Measurements from ENCODE around the gene POP4.
"Not testable (repeated sequence)": the region's sequence is repeated elsewhere in the genome, so short reads cannot be mapped to it uniquely, and the experiment has no call there.

The POP4 gene

GRCh38 chr19:29614046-29614445, 8.0 kb downstream of the POP4 start:
- no peak for DNase-seq

- DNase-seq, result no peak
These were observed 8.7 kb downstream of the POP4 start for GRCh38 chr19:29614780-29615179.

- no peak for DNase-seq
These were observed 9.9 kb downstream of the POP4 start for GRCh38 chr19:29615891-29616425.

DNA sequence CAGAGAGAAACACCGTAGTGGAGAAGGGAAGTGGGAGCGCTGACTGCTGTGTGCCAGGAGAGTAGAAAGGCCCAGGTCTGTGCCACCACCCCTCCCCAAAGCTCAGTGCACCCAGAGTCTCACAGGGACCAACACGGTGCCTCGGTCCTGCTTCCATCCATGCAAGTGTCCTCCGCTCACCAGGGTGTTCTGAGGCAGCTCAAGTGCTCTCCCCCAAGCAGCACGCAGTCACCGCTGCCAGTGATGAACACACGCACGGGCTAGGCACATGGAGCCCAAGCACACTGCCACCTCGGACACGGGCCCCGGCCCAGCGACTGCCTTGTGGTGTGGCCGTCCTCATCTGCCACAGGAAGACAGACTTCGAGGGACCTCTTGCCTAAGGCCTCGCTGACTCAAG, 10.5 kb downstream of the POP4 start:
- DNase-seq, result no peak

GRCh38 chr19:29617366-29618266, 11.5 kb downstream of the POP4 start:
- no peak for DNase-seq

GRCh38 chr19:29618434-29618833, 12.4 kb downstream of the POP4 start:
- DNase-seq, result no peak

DNA sequence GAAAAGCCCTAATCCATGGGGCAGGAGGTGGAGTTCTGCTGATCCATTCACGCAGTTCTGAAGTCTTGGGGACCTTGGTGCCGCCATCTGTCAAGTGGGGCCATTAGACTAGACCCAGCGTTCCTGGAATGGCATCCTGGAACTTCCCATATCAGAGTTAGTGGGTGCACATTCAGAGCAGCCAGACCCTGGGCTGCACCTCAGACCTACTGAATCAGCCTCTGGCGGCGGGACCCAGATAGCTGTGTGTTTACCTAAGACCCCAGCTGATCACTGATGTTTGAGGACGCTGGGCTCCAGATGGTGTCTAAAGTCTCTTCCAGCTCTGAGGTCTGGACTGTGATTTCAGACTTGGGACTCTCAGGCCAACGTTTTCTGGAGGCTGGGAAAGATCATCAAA, 12.8 kb downstream of the POP4 start:
- DNase-seq, result no peak

- no peak for DNase-seq
These were observed 14.9 kb downstream of the POP4 start for GRCh38 chr19:29620931-29621351.

GRCh38 chr19:29622166-29623070, 16.3 kb downstream of the POP4 start:
- peak; percentile 39 for DNase-seq

DNA sequence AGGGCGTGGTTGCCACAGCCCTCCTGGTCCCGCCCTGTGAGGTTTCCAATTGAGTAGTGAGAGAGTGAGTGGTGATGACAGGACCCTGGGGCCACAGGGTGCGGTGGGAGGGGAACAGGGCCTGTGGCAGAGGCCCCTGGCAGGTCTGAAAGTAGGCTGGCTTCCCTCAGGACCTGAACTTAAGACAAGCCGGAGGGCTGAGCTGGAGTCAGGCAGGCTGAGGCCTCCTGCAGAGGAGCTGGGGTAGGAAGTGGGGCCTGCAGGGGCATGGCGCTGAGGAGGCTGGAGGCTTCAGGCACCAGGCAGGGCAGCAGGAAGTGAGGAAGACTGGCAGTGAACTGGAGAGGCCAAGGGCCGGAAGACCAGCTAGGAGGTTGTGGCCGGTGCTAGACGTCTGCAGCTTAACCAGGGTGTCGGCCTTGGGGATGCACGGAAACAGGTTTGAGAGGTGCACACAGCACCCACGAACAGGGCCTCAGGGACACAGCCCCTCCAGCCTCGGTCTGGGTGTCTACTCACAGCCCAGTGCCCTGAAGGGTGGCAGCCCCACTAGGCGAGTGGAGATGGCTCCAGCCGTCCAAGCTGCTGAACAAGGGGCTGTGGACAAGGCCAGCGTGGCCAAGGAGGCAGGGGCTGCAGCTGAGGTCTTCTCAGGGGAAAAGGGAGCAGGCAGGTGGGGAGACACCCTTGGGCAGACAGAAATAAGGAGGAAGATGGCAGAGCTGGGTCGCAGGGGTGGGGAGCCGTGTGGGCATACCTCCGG, 17.8 kb downstream of the POP4 start:
- no peak for DNase-seq

DNA sequence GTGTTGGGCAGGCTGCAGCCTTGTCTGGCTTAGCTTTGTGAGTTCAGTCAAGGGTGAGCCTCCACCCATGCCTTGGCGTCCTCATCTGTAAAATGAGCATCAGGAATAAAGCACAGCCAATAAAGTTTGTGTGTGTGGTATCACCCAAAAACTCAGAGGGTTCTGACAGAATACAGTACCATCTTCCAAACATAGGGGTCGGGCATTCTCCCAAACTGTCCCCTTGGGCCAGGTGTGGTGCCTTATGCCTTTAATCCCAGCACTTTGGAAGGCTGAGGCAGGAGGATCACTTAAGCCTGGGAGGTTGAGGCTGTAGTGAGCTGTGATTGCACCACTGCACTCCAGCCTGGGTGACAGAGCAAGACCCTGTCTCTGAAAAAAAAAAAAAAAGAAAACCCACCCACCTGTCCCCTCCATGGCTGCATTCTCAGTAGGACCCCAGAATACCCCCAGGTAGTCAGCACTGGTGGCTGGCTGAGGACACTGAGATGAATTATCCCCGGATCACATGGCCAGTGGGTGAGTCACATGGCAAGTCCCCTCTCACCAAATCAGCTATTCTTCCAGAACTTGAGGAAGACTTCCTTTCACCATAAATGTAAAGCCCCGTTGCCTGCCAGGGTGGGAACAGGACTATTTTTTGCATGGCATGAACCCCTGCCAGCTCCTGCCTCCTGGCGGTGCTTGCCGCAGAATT, 18.6 kb downstream of the POP4 start:
- no peak for DNase-seq

DNA sequence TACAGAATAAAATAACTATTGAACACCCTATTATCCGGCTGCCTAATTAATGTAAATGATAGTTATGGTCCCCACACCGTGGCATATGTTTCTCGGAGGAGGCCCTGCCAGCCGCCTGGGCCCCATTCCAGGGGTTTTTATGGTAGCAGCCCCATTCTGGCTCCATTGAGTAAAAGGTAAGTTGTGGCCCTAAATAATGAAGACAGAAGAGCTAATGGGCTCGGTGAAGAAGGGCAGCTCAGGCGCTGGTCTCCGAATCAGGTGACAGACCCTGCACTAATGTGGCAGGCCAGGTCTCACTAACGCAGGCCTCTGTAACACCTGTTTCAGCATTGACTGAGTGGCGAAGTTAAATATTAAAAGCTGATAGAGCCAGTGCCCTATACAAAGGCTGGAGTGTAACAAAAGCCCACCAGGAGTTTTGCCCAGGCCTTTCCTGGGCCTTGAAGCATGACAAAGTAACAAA, 19.1 kb downstream of the POP4 start:
- DNase-seq, result no peak

DNA sequence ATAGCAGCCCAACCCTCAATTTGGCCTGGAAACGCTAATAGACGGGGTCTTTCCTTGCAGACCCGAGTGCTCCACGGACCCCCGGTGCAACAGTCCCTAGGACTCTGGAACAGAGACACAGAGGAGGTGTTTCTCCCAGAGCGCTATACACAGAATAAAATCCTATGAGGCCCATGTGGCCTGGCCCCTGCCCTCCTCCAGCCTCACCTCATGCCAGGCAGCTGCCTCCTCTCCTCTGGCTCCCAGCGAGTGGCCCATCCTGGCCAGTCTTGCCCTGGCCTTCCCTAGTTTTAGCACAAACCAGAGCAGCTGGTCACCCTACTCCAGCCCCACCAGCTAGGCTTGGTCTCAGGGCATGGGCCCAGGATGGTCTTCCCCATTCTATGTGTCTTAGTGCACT, 20.3 kb downstream of the POP4 start:
- DNase-seq, result no peak

DNA sequence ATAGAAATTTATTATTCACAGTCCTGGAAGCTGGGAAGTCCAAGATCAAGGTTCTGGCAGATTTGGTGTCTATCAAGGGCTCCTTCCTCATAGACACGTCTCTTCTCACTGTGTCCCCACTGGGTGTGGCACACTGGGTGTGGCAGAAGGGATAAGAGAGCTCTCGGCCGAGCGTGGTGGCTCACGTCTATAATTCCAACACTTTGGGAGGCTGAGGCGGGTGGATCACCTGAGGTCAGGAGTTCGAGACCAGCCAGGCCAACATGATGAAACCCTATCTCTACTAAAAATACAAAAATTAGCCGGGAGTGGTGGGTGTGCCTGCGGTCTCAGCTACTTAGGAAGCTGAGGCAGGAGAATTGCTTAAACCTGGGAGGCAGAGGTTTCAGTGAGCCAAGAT, 20.7 kb downstream of the POP4 start:
- not testable (repeated sequence) for DNase-seq

DNA sequence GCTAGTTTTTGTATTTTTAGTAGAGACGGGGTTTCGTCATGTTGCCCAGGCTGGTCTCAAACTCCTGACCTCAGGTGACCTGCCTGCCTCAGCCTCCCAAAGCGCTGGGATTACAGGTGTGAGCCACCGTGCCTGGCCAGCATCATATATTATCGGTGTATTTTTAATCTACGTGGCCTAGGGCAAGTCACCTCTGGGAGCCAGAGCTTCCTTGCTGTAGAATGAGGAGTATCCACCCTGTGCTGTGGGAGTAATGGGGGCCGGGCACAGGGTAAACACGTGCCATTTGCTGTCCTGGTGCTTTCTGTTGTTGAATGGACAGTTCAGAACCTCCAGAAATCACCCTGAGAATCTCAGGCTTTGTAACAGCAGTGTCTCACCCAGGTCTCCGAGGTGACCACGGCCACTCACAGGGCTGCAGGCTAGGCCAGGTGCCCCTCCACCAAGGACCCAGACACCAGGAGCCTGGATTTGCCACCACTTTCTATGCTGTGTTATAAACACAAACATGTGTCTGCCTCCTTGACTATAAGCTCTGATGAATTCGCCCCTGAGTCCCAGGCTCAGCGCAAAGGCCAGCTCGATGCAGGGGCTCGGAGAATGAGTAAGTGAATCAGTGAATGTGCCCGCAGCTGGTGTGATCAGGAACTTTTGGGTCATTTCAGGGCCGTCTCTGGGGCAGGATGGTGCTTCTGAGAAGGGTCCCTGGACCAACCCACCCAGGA, 22.7 kb downstream of the POP4 start:
- no peak for DNase-seq

- no peak for DNase-seq
These were observed 23.9 kb downstream of the POP4 start for GRCh38 chr19:29629836-29630534.

GRCh38 chr19:29630655-29631054, 24.6 kb downstream of the POP4 start:
- no peak for DNase-seq

DNA sequence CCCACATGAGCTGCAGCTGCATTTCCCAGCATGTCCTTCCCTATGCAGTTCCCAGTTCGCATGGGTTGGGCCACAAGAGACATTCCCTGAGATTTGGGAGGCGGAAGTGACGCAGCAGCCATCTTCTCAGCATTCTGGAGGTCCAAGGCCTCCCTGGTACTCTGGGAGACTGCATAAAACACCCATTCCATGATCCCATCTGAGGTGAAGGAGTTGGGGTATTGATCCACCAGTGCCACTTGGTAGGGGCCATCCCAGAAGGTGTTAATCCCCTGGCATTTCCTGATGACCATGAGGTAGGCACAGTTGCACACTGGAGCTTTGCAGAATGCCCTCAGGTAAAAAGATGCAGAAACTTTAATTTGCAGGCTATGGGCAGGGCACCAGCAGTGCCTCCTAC, 25.4 kb downstream of the POP4 start:
- no peak for DNase-seq

GRCh38 chr19:29634002-29634401, 27.9 kb downstream of the POP4 start:
- DNase-seq, result no peak

GRCh38 chr19:29634423-29635130, 28.5 kb downstream of the POP4 start:
- no peak for DNase-seq
